Panc1 (cell line): ENCODE results near the gene VNN1. TPM values are rescaled to one million over a fixed set of nuclear protein-coding genes. Genes with fewer than 3 reads are reported as not detected.

Experiments
- ATAC-seq: fragments of 200-7000 bp; cut with Tn5 transposase; 2 replicates; pipeline ENCODE4 v1.9.1; 2020; ENCODE audit warnings: mild to moderate bottlenecking, moderate library complexity
- BruUV-seq: library from RNA; stranded (reverse); fragments of 400-500 nt; replicated peaks from 2 replicates; lab custom pipeline; 2021; lab: Mats Ljungman, UMichigan
- CTCF ChIA-PET: fragments of 300-600 bp; sonication (Branson Sonifier 250); formaldehyde crosslinking; loops from one replicate; lab custom pipeline; 2022; ENCODE audit warnings: antibody characterized with exemption; lab: Charles Lee
- POLR2A ChIA-PET: fragments of 300-600 bp; sonication (Branson Sonifier 250); formaldehyde crosslinking; loops from one replicate; lab custom pipeline; 2022; ENCODE audit warnings: antibody characterized with exemption; lab: Charles Lee
- DNase-seq: peaks from one replicate; pipeline ENCODE4 v3.0.0-alpha.2; 2010; ENCODE audit warnings: low read depth, low spot score
- H3K27ac ChIP-seq: 2 replicates; pipeline ENCODE4 v1.5.1; 2011; ENCODE audit warnings: mild to moderate bottlenecking, low read length, inconsistent platforms
- H3K27me3 ChIP-seq: fragments of 200-500 bp; sonication (Bioruptor generic); 2 replicates; pipeline ENCODE4 v1.6.0; 2014; ENCODE audit warnings: low read length, inconsistent platforms; ENCODE audit not compliant: control insufficient read depth, insufficient read depth
- H3K36me3 ChIP-seq: fragments of 200-500 bp; sonication (Bioruptor generic); 2 replicates; pipeline ENCODE4 v1.5.1; 2014; ENCODE audit warnings: inconsistent platforms, mild to moderate bottlenecking, low read length, moderate library complexity; ENCODE audit not compliant: control insufficient read depth, insufficient read depth
- H3K4me1 ChIP-seq: 2 replicates; pipeline ENCODE4 v1.5.1; 2011; ENCODE audit warnings: inconsistent platforms, mild to moderate bottlenecking, low read length, moderate library complexity; ENCODE audit not compliant: control insufficient read depth, insufficient read depth
- H3K4me3 ChIP-seq, 2 experiments: 2 replicates each; pipeline ENCODE4 v1.5.1; 2011 to 2012; ENCODE audit warnings: low read depth in 2 of 2, low read length in 2 of 2, mild to moderate bottlenecking in 2 of 2, inconsistent platforms in 1 of 2, moderate library complexity in 1 of 2
- H3K9me3 ChIP-seq: fragments of 200-500 bp; sonication (Bioruptor generic); 2 replicates; pipeline ENCODE4 v1.5.1; 2014; ENCODE audit warnings: low read depth, mild to moderate bottlenecking, inconsistent platforms, low read length, moderate library complexity; ENCODE audit not compliant: control insufficient read depth, insufficient read depth
- CTCF ChIP-seq: fragments of 450-650 bp; IDR thresholded peaks from 2 replicates; pipeline ENCODE4 v1.5.1; 2017; ENCODE audit warnings: mild to moderate bottlenecking
- POLR2AphosphoS5 ChIP-seq: IDR thresholded peaks from 2 replicates; pipeline ENCODE4 v1.6.1; 2012; ENCODE audit warnings: mild to moderate bottlenecking, low read depth, low read length, moderate library complexity
- REST ChIP-seq, 2 experiments: IDR thresholded peaks; 2 replicates each; pipeline ENCODE4 v1.6.1; 2011 to 2012; ENCODE audit warnings: low read depth in 2 of 2, control low read depth in 1 of 2, low read length in 1 of 2, mild to moderate bottlenecking in 1 of 2, moderate library complexity in 1 of 2; ENCODE audit not compliant: insufficient read depth in 1 of 2
- SIN3A ChIP-seq: IDR thresholded peaks from 2 replicates; pipeline ENCODE4 v1.6.1; 2012; ENCODE audit warnings: low read depth, mild to moderate bottlenecking, low read length, moderate library complexity, borderline replicate concordance; ENCODE audit not compliant: insufficient read depth
- TCF7L2 ChIP-seq: IDR thresholded peaks from 2 replicates; pipeline ENCODE4 v1.6.1; 2011; ENCODE audit warnings: mild to moderate bottlenecking, low read depth, low read length, inconsistent platforms
- in situ Hi-C: cut with HindIII; loops from 2 replicates; pipeline ENCODE4 v1.10.0; 2016; ENCODE audit warnings: low sequenced_read_pairs, low pct_unique_long_range_greater_than_20kb
- intact Hi-C: fragments of 100-400 bp; cut with micrococcal nuclease; formaldehyde crosslinking; loops from one replicate; pipeline ENCODE4 v1.10.0; 2022; ENCODE audit not compliant: unreplicated experiment
- total RNA-seq: library from RNA; stranded (reverse); gene quantifications from one replicate; pipeline ENCODE4 v1.2.1, GENCODE V29; 2021; ENCODE audit not compliant: unreplicated experiment

The VNN1 gene
- total RNA-seq, 1 experiment from 2014 or later, result not detected

- H3K4me1 ChIP-seq, result no peaks in the 10 kb centered on the region
- no peak for DNase-seq
- no peak overlapping the region for H3K27ac ChIP-seq
- intact Hi-C loops (loop anchor here (10.0 kb wide), 1 partner anchor 131 kb away; the partner anchor contains the start of gene TAAR9), in situ Hi-C loops (no loop called here)
- BruUV-seq, result no TSS peak
- H3K9me3 ChIP-seq, result no peaks in the 10 kb centered on the region
- H3K4me3 ChIP-seq, result no peak overlapping the region
- TF ChIP-seq CTCF (no peak), REST (IDR thresholded peaks at IDR 0.05; ENCODE audit: insufficient read depth in 1 of 2, low read depth in 2 of 2, low read length in 1 of 2) (no peak), POLR2AphosphoS5 (no peak), SIN3A (no peak), TCF7L2 (no peak)
- H3K27me3 ChIP-seq, result no peaks in the 10 kb centered on the region
- ATAC-seq, result no peak
- CTCF ChIA-PET, result no interaction called here
- H3K36me3 ChIP-seq, result no peaks in the 10 kb centered on the region
- POLR2A ChIA-PET, result no interaction called here
Measured at GRCh38 chr6:132666118-132666517, 47.7 kb downstream of the VNN1 start.

- ATAC-seq (no peak), DNase-seq (no peak)
- H3K27ac ChIP-seq, result no peak overlapping the region
- no peaks in the 10 kb centered on the region for H3K36me3 ChIP-seq
- no peaks in the 10 kb centered on the region for H3K9me3 ChIP-seq
- no peaks in the 10 kb centered on the region for H3K27me3 ChIP-seq
- no TSS peak for BruUV-seq
- H3K4me3 ChIP-seq, result no peak overlapping the region
- ChIA-PET CTCF (no interaction called here), POLR2A (no interaction called here)
- intact Hi-C loops, result loop anchor here (10.0 kb wide), 1 partner anchor 130 kb away; the partner anchor contains the start of gene TAAR9
- TF ChIP-seq TCF7L2 (no peak), POLR2AphosphoS5 (no peak), SIN3A (no peak)
- no peaks in the 10 kb centered on the region for H3K4me1 ChIP-seq
- in situ Hi-C loops, result no loop called here
Measured at GRCh38 chr6:132664309-132665034, 49.4 kb downstream of the VNN1 start.

DNA sequence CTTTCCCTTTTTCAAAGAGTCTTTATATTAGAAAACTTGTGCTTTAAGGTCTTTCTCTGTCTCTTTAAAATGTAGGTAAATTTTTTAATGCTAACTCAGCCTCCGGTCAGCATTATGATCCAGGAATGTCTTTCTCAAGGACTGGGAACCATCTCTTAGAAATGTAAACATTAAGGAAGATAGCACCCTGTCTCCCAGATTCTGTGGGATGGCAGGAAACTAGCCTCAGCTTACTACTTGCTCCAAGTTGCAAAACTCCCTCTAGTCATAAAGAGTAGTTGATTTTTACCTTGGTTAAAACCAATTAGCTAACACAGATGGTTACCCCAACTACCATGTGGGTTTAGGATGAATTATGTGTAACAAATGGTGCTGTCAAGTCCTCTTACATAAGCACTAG is 50.2 kb downstream of the VNN1 start:
- Histone ChIP-seq H3K4me3 (no peak overlapping the region), H3K4me1 (no peaks in the 10 kb centered on the region), H3K27me3 (no peaks in the 10 kb centered on the region), H3K9me3 (no peaks in the 10 kb centered on the region), H3K27ac (no peak overlapping the region), H3K36me3 (no peaks in the 10 kb centered on the region)
- in situ Hi-C loops, result no loop called here
- CTCF ChIA-PET, result no interaction called here
- POLR2A ChIA-PET, result no interaction called here
- DNase-seq, result no peak
- intact Hi-C loops, result loop anchor here (10.0 kb wide), 1 partner anchor 129 kb away; the partner anchor contains the start of gene TAAR9
- no TSS peak for BruUV-seq
- ATAC-seq, result no peak
- TF ChIP-seq CTCF, result no peak
- no peak for TF ChIP-seq TCF7L2
- no peak for TF ChIP-seq POLR2AphosphoS5
- no peak for TF ChIP-seq REST (IDR thresholded peaks at IDR 0.05; ENCODE audit: insufficient read depth in 1 of 2, low read depth in 2 of 2, low read length in 1 of 2)
- TF ChIP-seq SIN3A, result no peak
